BJ (cell line): ENCODE results near the gene SBK3. TPM values are rescaled to one million over a fixed set of nuclear protein-coding genes. Genes with fewer than 3 reads are reported as not detected.

ENCODE experiments used
- CTCF ChIA-PET: fragments of 350-600 bp; formaldehyde crosslinking; extraction: SDS; loops from one replicate; lab custom pipeline; 2021; ENCODE audit warnings: antibody characterized with exemption, inconsistent platforms; lab: Yijun Ruan, JAX
- POLR2A ChIA-PET: fragments of 300-600 bp; sonication (Branson Sonifier 250); formaldehyde crosslinking; extraction: SDS; loops from one replicate; lab custom pipeline; 2021; ENCODE audit warnings: antibody characterized with exemption; lab: Charles Lee
- DNase-seq: peaks from one replicate; pipeline ENCODE4 v3.0.0-alpha.2; 2011; ENCODE audit warnings: low read depth
- H3K27me3 ChIP-seq: 2 replicates; pipeline ENCODE4 v1.6.0; 2011; ENCODE audit warnings: low read length; ENCODE audit not compliant: control insufficient read depth, insufficient read depth
- H3K36me3 ChIP-seq: 2 replicates; pipeline ENCODE4 v1.5.1; 2011; ENCODE audit warnings: low read length; ENCODE audit not compliant: control insufficient read depth, insufficient read depth
- H3K4me3 ChIP-seq: 2 replicates; pipeline ENCODE4 v1.5.1; 2011; ENCODE audit warnings: low read depth, mild to moderate bottlenecking, control low read depth, low read length
- polyA plus RNA-seq: library from polyadenylated mRNA; depleted of rRNA; stranded (reverse); fragments of >200 nt; gene quantifications from 2 replicates; pipeline ENCODE4 v1.2.3, GENCODE V29; 2011
- TF ChIP-seq, protein P1 (sequence below): IDR thresholded peaks from 2 replicates; pipeline ENCODE4 v1.5.1; 2011; ENCODE audit warnings: low read depth, mild to moderate bottlenecking, control low read depth, inconsistent platforms, low read length, moderate library complexity; ENCODE audit not compliant: insufficient read depth

Gene SBK3
- polyA plus RNA-seq, 1 experiment = 0.11 TPM

DNA sequence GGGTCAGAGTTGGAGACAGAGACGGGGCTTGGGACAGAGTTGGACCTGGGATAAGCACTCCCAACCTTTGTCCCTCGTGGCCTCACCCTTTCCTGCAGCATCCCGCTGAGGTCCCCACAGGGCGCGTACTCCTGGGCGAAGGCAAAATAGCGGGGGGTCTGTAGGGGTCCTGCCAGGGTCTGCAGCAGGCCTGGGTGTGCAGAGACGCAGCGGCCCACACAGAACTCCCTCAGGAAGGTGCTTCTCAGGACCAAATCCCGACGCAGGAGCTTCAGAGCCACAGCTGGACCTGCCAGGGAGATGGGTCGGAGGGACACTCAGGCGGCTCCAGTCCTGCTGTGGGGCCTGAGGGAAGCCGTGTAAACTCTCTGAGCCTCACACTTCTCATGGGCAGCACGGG is 1.3 kb downstream of the SBK3 start:
- CTCF ChIA-PET = no interaction called here
- TF ChIP-seq, protein P1, sequence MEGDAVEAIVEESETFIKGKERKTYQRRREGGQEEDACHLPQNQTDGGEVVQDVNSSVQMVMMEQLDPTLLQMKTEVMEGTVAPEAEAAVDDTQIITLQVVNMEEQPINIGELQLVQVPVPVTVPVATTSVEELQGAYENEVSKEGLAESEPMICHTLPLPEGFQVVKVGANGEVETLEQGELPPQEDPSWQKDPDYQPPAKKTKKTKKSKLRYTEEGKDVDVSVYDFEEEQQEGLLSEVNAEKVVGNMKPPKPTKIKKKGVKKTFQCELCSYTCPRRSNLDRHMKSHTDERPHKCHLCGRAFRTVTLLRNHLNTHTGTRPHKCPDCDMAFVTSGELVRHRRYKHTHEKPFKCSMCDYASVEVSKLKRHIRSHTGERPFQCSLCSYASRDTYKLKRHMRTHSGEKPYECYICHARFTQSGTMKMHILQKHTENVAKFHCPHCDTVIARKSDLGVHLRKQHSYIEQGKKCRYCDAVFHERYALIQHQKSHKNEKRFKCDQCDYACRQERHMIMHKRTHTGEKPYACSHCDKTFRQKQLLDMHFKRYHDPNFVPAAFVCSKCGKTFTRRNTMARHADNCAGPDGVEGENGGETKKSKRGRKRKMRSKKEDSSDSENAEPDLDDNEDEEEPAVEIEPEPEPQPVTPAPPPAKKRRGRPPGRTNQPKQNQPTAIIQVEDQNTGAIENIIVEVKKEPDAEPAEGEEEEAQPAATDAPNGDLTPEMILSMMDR = no peak
- Histone ChIP-seq H3K4me3 (no peak overlapping the region), H3K36me3 (no peaks in the 10 kb centered on the region), H3K27me3 (no peaks in the 10 kb centered on the region)
- no peak for DNase-seq
- POLR2A ChIA-PET = no interaction called here

DNA sequence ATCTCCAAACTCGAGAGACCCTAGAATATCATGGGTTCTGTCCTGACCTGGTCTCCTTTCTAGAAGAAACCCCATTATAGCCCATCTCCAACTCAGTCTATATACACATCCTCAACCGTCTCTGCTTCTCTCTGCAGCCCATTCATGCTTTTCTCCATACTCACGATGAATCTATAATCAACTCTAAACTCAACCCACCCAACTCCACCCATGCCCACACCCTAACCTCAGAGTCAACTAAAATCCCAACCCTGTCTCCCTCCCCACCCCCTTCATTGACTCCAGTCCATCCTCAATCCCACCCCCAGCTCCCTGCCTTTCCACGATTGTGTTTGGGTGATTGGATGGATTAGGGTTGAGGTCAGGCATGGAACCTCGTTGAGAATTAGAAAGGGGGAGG is 1.8 kb downstream of the SBK3 start:
- CTCF ChIA-PET = no interaction called here
- H3K4me3 ChIP-seq = no peak overlapping the region
- H3K36me3 ChIP-seq = no peaks in the 10 kb centered on the region
- no peaks in the 10 kb centered on the region for H3K27me3 ChIP-seq
- TF ChIP-seq, protein P1 = no peak
- POLR2A ChIA-PET = no interaction called here
- DNase-seq = no peak

DNA sequence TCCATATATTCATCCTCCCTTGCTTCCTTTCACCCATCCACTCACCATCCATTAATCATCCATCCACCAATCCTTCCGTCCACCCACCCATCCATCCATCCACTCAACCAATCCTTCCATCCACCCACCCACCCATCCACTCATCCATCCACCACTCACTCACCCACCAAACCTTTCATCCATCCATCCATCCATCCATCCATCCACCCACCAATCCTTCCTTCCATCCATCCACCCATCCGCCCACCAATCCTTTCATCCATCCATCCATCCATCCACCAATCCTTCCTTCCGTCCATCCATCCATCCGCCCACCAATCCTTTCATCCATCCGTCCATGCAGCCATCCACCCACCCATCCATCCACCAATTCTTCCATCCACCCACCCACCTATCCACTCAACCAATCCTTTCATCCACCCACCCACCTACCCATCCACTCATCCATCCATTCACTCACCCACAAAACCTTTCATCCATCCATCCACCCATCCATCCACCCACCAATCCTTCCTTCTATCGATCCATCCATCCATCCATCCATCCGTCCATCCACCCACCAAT is 3.0 kb downstream of the SBK3 start:
- TF ChIP-seq, protein P1 = no peak
- no peak for DNase-seq
- Histone ChIP-seq H3K27me3 (no peaks in the 10 kb centered on the region), H3K4me3 (no peak overlapping the region), H3K36me3 (no peaks in the 10 kb centered on the region)
- ChIA-PET CTCF (no interaction called here), POLR2A (no interaction called here)

DNA sequence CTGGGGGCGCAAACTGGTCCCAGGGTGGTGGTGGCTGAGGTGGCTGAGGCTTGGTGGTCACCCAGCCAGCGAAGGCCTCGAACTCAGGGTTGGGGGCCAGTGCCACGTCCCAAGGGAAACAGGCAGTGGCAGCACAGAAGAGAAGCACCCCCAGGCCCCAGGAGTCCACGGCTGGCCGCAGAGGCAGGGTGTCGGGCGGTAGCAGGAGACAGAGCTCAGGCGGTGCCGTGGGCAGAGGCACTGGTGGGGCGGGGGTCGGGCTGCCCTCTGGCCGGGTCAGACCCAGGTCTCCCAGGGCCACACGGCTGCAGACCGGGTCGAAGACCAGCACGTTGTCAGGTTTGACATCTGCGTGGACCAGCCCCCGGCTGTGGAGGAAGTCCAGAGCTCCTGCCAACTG is 4.3 kb downstream of the SBK3 start:
- TF ChIP-seq, protein P1 = no peak
- Histone ChIP-seq H3K4me3 (no peak overlapping the region), H3K36me3 (no peaks in the 10 kb centered on the region), H3K27me3 (no peaks in the 10 kb centered on the region)
- ChIA-PET CTCF (no interaction called here), POLR2A (no interaction called here)
- DNase-seq = no peak

DNA sequence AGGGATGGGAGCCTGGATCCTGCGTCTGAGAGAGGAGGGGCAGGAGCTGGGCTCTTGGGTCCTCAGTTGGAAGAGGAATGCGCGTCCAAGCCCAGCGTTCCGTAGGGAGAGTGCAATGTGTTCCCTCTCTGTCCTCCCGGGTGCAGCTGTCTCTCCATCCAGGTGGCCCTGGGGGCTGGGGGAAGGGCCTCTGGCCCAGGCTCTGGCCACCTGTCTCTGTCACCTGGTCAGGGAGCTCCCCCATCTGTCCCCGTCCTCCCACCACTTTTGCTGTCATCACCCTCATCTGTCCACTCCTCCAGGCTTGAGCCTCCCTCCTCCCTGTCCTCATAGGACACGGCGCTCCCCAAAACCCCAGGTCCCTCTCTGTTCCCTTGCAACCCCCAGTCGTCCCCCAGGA is 4.7 kb downstream of the SBK3 start:
- TF ChIP-seq, protein P1 = no peak
- ChIA-PET POLR2A (no interaction called here), CTCF (no interaction called here)
- Histone ChIP-seq H3K4me3 (no peak overlapping the region), H3K27me3 (no peaks in the 10 kb centered on the region), H3K36me3 (no peaks in the 10 kb centered on the region)
- DNase-seq = no peak
